Measurements from ENCODE around the gene SLC8A1.

Gene SLC8A1

DNA sequence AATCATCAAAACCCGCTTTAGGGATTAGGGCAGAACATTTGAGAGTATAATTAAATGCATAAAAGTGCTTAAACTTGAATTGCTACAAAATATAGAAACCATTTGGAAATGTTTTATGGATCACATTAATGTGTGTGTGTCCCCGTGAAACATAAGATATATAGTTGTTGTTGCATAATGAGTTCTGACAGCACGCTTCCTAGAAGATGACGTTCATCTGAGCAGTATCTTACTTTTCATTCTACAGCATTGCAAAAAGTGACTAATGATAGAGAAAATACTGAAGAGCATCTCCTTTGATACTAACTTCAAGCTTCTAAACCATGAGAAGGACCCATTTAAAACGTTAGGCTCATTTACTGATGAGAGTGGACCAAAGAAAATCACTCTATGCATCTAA is 63.7 kb downstream of the SLC8A1 start:
- no peak for DNase-seq (ENCODE audit: low read depth, low spot score)

DNA sequence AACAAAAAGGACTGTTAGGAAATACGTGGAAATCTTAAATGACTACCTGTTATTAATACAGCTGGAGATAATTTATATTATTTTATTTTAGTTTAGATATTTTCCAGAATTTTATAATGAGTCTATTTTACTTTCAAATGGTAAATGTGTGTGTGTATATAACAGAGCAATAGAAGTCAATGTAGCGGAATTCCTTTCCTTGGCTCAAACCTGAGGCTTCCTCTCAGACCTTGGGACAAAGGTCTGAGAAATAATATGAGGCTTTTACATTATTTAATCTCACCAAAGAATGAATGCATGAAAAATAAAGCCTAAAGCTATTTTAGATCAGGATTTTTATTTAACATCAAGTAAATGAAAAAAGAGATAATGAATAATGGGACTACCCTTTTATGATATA is 65.7 kb downstream of the SLC8A1 start:
- DNase-seq (ENCODE audit: low read depth, low spot score) = no peak

DNA sequence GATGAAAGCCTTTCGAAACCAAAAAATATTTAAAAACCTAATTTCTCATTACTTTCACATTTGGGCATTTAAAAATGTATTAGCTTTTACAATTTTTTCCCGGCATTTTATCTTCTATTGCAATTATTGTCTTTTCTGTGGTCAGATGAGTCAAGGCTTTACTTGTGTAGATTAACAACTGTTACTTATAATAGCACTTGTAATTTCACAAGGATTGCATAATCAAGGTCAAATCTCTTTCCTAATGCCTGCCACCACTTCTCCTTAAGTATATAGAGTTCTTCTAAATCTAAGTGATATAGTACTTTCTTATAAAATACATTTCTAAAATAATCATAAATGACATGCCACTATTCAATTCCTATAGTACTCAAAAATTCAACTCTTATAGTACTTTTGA is 67.2 kb downstream of the SLC8A1 start:
- DNase-seq (ENCODE audit: low read depth, low spot score) = peak; percentile 19

DNA sequence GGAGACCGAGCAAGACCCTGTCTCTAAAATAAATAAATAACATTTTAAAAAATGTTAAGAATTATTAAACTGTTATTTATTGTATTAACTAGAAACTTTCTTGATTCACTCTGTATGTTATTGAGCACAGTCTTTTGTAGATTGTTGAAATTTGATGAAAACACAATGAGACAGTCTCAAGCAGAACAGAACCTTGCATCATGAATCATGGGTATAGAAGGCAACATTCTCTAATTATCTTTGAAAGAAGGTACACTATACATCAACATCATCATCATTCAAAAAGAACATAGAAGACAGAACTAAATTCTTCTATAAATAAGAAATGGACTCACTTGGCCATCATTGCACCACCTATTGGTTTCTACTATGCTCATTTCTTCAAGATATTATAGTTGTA is 67.7 kb downstream of the SLC8A1 start:
- no peak for DNase-seq (ENCODE audit: low read depth, low spot score)

DNA sequence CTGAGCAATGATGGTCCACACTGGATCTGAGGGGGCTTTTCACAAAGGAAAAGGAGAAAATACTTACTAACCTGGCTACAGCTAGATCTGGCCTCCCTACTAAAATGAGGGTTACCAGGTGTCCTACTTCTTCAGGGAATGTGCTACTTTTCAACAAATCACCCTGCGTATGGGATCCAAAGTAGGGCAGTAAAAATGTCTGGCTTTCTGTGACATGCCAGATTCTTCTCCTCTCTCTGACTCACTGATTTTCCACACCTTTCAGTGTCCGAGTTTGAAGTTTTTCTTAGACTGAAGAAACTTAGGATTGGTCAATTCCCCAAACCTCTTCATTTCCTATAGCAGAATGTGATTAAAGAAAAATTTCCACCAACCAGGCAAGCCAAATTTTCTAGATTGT is 71.2 kb downstream of the SLC8A1 start:
- DNase-seq (ENCODE audit: low read depth, low spot score) = no peak

DNA sequence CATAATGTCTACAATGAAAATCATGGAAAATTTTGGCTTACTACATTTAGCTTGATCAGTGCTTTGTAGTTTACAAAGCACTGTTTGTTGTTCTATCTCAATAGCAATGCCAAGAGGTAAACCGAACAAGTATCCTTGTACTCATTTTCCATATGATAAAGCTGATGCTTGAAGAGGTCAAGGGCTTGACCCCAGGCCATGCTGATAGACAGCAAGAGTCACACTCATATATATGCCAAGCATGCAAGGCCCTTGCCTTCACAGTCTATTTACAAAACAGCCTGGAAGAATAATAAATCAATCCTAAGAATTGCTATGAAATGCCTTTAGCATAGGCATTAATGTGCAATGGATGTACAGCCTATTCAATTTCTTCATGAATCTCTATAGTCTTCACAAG is 71.8 kb downstream of the SLC8A1 start:
- no peak for DNase-seq (ENCODE audit: low read depth, low spot score)

DNA sequence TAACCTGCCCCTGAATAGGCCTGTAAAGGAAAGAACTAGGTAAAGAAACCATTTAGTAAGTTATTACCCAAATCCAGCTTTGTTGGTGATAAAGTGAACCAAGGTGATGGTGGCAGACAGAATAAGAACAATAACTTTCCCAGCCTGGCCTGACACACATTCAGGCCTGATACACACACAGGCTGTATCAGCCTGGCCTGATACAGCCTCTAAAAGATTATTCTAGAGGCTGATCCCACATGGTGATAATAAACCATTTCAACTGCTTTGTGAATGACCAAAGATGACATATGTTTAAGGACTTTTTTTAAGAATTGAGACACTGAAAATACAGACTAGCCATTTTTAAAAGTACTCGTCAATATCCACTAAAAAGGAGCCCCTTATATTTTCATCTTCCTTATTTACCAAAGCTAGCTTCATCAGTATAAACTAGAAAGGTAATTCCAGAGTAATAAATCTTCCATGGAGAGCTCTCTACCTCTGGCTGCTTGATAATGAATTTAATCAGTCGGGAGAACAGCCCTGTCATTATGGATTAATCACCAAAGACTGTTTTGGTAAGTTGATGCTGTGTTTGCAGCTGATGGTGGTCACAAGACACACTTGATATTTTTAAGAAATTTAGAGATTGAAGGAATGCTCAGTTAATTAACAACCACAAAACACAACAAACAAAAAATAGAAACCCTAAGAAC is 77.2 kb downstream of the SLC8A1 start:
- DNase-seq (ENCODE audit: low read depth, low spot score) = no peak

DNA sequence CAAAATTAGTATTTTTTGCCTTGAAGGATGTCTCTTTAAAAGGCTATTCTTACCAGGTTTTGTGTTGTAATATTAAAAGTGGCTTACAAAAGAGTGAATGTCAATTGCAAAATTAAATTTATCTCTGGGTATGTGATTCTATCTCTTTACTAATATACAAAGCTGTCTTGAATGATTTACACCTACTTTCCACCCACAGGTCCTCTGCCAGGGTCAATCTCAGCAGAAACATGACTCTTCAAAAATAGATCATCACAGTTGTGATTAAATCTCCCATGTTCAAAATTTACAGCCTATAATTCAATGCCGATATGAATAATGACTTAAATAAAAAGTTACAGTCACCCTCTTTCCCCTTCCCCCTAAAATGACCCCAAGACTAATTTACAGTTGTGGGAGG is 78.8 kb downstream of the SLC8A1 start:
- DNase-seq (ENCODE audit: low read depth, low spot score) = no peak

DNA sequence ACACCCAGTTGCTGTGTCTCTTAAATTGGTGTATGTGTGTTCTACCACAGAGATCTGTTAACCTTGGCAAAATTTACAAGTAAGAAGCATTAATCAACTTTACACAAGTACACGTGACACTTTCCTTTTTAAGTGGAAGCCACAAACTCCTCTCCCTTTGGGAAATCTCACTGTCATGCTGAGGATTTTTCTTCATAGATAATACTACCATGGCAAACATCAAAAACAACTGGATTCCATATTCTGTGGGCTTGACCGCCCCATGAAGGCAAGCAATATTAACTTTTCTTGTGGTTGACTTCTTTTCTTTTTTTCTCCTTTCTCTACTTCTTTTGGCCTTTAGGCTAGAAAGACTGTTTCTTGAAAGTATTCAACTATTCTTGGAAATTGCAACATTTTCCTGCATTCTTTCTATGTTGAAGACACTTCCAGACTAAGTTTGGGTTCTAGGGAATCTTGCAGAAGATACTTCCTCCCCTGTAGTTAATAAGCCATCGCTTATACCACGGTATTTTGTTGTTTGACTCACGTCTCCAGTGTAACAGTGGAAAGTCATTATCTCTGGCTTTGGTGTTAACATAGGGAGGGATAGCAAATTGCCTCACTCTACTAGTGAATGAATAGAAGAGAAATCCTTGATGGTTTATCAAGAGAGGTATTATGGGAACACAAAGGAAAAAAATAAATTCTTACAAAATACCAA is 79.5 kb downstream of the SLC8A1 start:
- DNase-seq (ENCODE audit: low read depth, low spot score) = peak; percentile 38

DNA sequence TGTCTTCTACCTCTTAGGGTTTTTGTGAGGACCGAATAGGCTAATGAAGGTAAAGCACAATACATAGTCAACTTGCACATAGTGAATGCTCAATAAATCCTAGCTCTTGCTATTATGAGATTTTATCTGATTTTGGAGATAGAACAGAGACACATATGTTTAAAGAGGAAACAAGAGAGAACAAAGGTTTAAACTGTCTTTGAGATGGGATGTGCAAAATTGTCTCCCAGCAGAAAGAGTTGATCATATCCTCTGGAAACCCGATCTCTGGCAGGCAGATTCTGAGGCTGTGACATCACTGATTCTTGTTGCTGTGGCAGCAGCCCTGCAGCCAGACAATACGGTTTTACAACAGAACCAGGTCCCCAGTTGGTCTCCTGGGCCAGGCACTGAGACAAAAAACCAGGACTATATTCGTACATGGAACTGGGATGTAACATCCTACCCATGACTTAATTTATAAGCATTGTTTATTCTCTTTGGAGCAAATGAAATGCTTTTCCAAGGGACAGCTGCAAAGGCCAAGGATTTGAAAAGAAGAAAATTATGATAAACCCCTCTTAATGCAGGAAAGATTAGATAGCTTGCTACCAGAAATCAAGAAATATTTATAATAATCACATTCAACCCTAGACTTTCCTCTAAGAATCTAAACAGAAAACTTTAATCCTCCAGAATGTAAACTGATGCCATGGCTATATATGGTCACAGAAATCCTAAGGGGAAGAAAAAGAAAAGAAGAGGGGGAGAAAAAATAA is 80.2 kb downstream of the SLC8A1 start:
- peak; percentile 78 for DNase-seq (ENCODE audit: low read depth, low spot score)

DNA sequence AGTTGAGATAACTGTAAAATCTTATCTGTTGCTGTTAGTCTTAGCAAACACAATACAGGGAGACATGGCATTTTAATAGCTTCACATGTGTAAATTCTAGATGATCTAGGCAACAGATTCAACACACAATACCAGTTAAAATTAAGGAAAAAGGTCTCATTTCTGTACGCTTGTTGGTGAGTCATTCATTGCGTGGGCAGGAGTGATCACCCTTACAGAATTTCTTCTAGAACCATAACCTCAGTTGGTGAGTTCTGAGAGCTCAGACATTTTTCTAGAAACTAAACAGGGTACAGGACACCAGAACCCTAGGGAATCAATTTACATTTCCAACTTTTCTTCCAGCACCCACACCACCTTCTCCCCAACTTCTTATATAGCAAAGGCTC is 81.9 kb downstream of the SLC8A1 start:
- DNase-seq (ENCODE audit: low read depth, low spot score) = peak; percentile 39

DNA sequence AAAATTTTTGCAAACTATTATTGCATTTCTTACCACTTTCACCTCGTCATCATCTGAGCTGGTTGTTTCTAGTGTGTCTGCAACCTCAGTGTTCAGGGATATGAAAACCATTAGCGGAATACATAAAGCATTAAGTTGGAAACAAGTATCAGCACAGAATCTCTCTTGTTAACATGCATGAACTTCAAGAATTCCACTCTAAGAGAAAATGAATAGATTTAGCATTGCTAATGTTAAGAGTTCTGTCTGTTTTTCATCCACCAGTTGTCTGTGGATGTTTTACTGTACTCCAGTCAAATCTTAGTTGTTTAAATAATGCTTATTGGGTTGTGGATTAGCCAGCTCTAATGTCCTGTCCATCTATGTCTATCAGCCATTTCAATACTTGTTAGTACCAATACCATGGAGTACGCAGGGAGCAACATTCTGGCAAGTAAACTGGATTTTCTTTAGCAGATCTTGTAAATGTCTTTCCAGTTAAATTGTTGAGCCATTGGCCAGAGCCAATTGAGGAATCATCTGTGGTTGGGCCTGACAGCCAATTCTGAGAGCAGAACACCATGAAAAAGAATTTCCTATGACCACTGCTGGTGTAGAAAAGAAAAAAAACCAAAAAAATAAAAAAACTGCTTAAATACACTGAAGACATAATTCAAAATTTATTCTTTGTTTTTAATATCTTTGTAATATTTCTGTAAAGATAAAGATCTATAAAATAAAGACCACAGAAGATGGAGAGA is 82.5 kb downstream of the SLC8A1 start:
- peak; percentile 59 for DNase-seq (ENCODE audit: low read depth, low spot score)

DNA sequence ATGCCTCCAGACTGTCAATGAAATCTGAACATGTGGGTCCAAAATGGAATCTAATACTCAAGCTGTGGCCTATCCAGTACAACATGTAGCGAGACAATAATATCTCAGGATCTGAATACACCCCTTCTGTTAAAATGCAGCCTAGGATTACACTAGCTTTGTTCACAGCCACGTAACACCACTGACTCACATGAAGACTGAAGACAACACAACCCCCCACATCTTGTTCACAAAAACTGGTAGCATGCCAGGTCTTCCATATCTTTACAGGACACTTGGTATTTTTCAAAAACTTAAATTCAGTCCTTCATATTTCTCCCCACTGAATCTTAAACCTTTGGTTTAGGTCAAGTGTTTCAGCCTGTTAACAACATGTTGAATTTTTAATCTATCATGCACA is 84.2 kb downstream of the SLC8A1 start:
- DNase-seq (ENCODE audit: low read depth, low spot score) = peak; percentile 40

DNA sequence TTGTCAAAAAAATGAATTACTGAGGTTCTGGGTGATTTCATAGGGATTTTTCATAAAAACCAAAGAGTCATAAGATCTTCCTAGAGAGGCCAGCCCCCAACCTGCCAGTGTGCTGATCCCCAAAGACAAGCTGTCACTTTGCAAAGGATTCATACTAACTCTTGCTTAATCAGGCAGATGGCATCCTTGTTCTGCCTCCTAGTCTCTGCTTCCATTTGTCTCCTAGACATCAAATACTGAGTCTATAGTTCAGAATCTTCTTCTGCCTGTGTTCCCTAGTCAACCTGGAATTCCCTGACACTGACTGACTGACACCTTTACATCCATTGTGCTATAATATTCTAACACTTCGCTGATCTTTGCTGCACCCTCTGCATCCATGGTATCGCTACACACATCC is 84.9 kb downstream of the SLC8A1 start:
- no peak for DNase-seq (ENCODE audit: low read depth, low spot score)

DNA sequence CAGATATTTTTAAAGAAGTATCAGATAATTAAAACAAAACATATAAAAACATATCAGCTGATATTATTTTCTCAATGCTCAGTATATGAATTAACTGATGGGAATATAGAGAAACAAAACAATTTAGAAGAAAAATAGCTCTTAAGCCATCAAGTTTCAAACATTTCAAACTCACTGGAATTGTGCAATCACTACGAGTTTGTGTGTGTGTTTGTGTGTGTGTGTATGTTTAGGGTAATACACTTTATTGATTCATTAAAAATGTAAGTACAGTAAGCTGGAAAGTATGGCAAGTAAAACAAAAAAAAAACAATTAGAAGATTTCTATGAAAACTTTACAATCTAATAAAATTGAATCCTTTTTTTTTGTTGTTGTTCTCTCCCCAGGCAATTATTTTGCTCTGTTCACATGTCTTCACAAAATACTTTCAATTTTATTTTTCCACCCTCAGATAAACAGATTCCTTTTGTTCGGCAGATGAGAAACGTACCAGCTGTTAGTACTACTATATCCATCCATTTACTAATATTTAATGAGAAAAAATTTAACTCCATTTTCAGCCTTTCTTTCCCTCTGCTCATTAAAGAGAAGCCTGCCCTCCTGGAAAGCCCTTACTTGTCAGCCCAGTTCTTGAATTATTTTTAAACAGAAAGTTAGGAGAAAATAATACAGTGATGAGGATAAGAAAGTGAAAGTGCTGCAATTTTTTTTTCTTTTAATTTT is 87.6 kb downstream of the SLC8A1 start:
- peak; percentile 22 for DNase-seq (ENCODE audit: low read depth, low spot score)

DNA sequence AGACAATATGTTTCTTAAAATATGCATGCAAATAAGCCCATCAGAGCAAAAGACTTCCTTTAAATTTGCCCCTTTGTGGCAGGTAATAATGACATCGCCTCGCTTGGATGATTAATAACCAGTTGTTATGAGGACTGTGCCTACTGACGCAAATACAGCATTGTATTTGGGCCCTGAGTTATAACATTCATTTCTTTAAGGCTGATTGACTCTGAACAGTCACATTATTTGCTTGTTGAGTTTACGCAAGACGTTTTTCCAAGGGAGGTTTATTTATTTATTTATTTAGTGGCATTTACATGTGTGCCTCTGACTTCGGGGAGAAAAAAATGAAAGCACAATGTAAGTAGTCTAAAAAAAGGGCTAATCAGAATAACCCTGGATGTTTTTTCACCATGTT is 88.3 kb downstream of the SLC8A1 start:
- peak; percentile 52 for DNase-seq (ENCODE audit: low read depth, low spot score)

DNA sequence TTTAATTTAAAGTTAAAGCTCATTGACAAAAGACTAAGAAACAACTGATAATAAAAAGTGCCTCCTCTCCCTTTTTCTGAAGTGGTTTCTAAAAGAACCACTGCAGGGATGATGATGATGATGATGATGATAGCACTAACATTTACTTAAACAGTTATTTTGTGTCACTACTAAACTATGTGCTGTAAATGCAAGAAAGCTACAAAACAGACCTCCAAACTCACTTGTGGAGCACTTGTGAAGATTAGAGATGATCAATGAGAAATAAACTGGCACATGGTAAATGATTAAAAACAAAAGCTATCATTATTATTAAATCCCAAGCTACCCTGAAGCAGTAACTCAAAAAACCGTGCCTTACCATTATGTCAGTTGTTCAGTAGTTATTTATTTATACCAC is 88.7 kb downstream of the SLC8A1 start:
- no peak for DNase-seq (ENCODE audit: low read depth, low spot score)

DNA sequence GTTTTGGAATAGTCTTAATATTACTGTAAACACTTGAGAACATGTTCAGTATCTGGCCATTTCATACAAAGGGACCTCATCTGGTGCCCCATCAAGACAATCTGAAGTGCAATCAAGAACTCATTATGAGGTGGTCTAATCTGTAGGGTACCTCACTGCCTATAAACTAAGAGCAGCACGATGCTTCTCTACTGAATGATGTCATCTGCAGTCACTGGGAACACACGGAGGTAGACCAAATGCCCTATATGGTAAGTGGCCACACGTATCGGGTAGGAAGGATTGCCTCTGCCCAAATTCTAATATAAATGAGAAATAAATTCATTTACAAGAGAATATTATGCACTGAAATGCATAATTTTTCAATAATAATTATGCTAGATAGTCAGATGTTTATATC is 90.4 kb downstream of the SLC8A1 start:
- no peak for DNase-seq (ENCODE audit: low read depth, low spot score)

DNA sequence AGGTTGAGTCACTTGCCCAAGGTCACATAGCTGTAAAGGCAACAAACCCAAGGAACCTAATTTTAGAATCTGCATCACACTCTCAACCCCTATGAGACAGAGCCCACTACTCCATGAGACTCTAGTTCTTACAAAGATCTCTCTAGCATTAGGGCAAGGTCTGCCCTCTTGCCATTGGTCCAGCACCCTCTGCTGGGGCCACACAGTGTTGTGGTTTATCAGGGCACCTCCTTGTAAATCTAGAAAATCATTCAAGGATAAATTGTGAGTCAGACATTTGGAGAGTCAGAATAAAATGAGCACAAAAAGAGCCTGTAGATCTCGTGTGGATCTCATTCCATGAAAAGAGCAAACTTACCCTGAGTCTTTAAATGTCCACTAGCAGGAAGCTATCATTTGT is 91.2 kb downstream of the SLC8A1 start:
- DNase-seq (ENCODE audit: low read depth, low spot score) = peak; percentile 42

DNA sequence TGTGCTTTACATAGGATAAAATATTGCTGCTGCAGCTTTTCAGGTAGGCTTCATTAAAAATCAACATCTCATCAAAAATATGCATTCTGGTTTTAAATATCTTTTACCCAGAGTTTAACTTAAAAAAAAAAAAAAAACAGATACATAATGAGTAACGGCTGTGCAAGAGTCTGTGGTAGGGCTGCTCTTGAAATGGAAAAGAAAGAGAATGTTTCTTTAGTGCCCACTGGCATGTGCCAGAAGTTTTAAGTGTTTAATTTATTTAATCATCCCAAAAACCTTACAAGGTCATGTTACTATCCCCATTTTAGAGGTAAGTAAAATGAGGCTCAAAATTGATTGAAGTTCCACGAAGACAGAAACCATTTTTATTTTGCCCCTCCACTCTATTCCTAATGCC is 92.1 kb downstream of the SLC8A1 start:
- no peak for DNase-seq (ENCODE audit: low read depth, low spot score)

DNA sequence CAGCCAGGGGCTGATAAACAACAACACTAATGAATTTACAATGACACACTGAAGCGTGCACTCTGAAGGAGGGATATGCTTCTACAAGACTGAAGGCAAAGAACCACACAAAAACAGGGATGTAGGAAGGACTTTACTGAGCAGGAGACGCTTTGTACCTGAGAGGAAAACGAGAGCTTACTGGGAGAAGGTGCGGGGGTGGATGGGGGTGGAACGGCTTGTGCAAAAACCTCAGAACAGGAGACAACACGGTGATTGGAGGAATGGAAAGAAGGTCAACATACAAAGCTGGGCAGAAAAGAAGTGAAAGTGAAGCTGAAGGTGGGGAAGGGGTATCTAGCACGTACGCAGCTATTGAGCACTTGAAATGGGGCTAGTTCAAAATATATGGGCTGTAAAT is 93.1 kb downstream of the SLC8A1 start:
- DNase-seq (ENCODE audit: low read depth, low spot score) = no peak

DNA sequence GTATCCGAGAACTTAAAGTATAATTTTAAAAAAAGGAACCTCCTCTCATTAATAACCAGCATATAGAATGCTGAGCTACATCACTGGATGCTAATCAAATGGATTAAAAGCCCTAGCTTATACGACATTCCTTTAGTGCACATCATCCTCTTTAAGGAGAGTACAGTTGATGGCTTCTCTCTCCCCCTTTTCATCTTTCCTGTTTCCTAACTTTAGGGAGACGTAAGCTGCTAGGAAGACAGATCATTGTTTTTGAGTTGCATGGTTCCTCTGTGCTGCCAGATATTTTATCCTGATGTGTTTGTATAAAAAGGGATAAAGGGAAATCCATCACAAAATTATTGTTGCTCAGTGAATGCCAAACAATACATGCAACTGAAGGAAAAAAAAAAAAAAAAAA is 94.2 kb downstream of the SLC8A1 start:
- DNase-seq (ENCODE audit: low read depth, low spot score) = no peak
